ENCODE data around the gene CPAMD8.
"Not testable (repeated sequence)": the region's sequence is repeated elsewhere in the genome, so short reads cannot be mapped to it uniquely, and the experiment has no call there.

The CPAMD8 gene

GRCh38 chr19:17037966-17038500 is 11.4 kb upstream of the CPAMD8 start:
- no peak for DNase-seq

- no peak for DNase-seq
These were observed 10.6 kb upstream of the CPAMD8 start for GRCh38 chr19:17037184-17037583.

- no peak for DNase-seq
These were observed 10.0 kb upstream of the CPAMD8 start for GRCh38 chr19:17036640-17037039.

GRCh38 chr19:17035842-17036424 is 9.3 kb upstream of the CPAMD8 start:
- DNase-seq = no peak

- DNase-seq = no peak
These were observed 5.1 kb upstream of the CPAMD8 start for GRCh38 chr19:17031741-17032140.

- DNase-seq = no peak
These were observed 945 bp upstream of the CPAMD8 start for GRCh38 chr19:17027535-17027975.

- peak; percentile 76 for DNase-seq
These were observed 485 bp downstream of the CPAMD8 start for GRCh38 chr19:17025991-17026658.

GRCh38 chr19:17025361-17025760 is 1.2 kb downstream of the CPAMD8 start:
- DNase-seq = no peak

- not testable (repeated sequence) for DNase-seq
These were observed 1.7 kb downstream of the CPAMD8 start for GRCh38 chr19:17024941-17025340.

- DNase-seq = no peak
These were observed 2.8 kb downstream of the CPAMD8 start for GRCh38 chr19:17023805-17024204.

- no peak for DNase-seq
These were observed 3.9 kb downstream of the CPAMD8 start for GRCh38 chr19:17022738-17023137.

GRCh38 chr19:17021793-17022590 is 4.6 kb downstream of the CPAMD8 start:
- DNase-seq = peak; percentile 71

GRCh38 chr19:17021328-17021727 is 5.3 kb downstream of the CPAMD8 start:
- no peak for DNase-seq

GRCh38 chr19:17020823-17021222 is 5.8 kb downstream of the CPAMD8 start:
- no peak for DNase-seq

- DNase-seq = no peak
These were observed 6.2 kb downstream of the CPAMD8 start for GRCh38 chr19:17020385-17020784.

- not testable (repeated sequence) for DNase-seq
These were observed 12.3 kb downstream of the CPAMD8 start for GRCh38 chr19:17014212-17014861.

GRCh38 chr19:17011485-17011884 is 15.1 kb downstream of the CPAMD8 start:
- DNase-seq = no peak

GRCh38 chr19:17006579-17006978 is 20.0 kb downstream of the CPAMD8 start:
- DNase-seq = no peak

- no peak for DNase-seq
These were observed 21.6 kb downstream of the CPAMD8 start for GRCh38 chr19:17005000-17005399.

- DNase-seq = no peak
These were observed 22.2 kb downstream of the CPAMD8 start for GRCh38 chr19:17004386-17004785.

GRCh38 chr19:17002455-17002854 is 24.2 kb downstream of the CPAMD8 start:
- DNase-seq = no peak

- no peak for DNase-seq
These were observed 24.9 kb downstream of the CPAMD8 start for GRCh38 chr19:17001603-17002183.
